Measurements from ENCODE around the gene NKAP.

GRCh38 chrX:119942173-119942819 is 1.3 kb downstream of the NKAP start:
- TF ChIP-seq, protein P1, sequence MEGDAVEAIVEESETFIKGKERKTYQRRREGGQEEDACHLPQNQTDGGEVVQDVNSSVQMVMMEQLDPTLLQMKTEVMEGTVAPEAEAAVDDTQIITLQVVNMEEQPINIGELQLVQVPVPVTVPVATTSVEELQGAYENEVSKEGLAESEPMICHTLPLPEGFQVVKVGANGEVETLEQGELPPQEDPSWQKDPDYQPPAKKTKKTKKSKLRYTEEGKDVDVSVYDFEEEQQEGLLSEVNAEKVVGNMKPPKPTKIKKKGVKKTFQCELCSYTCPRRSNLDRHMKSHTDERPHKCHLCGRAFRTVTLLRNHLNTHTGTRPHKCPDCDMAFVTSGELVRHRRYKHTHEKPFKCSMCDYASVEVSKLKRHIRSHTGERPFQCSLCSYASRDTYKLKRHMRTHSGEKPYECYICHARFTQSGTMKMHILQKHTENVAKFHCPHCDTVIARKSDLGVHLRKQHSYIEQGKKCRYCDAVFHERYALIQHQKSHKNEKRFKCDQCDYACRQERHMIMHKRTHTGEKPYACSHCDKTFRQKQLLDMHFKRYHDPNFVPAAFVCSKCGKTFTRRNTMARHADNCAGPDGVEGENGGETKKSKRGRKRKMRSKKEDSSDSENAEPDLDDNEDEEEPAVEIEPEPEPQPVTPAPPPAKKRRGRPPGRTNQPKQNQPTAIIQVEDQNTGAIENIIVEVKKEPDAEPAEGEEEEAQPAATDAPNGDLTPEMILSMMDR (IDR thresholded peaks at IDR 0.05) = no peak
- TF ChIP-seq POLR2A (IDR thresholded peaks at IDR 0.05) = no peak

Measured in tibial nerve (tissue), 3 donors.